ENCODE results near the gene SLC1A7.
"Not testable (repeated sequence)": the region's sequence is repeated elsewhere in the genome, so short reads cannot be mapped to it uniquely, and the experiment has no call there.

The SLC1A7 gene

DNA sequence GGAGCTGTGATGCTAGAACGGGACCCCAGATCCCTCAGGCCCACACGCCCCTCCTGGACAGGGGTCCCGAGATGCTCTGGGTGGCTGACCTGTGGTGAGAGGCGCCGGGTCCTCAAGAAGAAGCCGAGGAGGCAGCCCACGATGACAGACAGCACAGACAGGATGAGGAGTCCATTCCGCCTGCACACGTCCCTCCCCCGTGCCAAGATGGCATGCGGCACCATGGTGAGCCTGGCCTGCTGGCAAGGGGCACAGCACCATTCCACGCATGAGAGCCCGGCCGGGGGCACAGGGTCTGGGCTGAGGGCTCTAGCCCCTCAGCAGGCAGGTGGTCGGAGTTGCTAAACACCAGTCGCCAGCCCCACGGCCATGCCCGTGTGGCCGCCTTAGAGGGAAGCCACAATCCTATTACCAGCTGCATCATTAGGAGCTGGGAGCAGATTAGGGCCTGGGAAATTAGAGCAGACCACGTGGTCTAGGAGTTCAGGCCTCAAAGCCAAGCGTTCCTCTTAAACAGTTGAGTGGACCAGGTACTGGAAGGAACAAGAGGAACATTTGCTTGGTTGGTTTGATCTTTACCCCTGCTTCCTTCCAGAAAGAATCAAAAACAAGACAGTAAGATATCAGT lies at the start of gene SLC1A7:
Gene SLC1A7 (minus strand): TSS at position 413 of the 628 bp plus-strand sequence. CDS start 189 bp downstream, at position 224.
- DNase-seq (ENCODE audit: low spot score): no peak

DNA sequence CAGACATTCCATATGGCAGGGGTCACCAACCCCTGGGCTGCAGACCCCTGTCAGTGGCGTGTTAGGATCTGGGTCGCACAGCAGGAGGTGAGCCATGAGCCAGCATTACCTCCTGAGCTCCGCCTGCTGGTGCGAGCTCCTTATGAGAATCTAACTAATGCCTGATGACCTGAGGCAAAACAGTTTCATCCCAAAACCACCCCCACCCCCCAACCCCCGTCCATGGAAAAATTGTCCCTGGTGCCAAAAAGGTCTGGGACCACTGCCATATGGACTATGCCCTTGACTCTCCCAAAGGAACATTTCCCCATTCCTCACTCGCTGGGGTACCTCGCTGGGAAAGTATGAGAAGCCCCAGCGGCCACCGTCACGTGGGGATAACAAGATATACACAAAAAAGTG lies 47.8 kb upstream of the SLC1A7 start:
- no peak for DNase-seq (ENCODE audit: low spot score)

DNA sequence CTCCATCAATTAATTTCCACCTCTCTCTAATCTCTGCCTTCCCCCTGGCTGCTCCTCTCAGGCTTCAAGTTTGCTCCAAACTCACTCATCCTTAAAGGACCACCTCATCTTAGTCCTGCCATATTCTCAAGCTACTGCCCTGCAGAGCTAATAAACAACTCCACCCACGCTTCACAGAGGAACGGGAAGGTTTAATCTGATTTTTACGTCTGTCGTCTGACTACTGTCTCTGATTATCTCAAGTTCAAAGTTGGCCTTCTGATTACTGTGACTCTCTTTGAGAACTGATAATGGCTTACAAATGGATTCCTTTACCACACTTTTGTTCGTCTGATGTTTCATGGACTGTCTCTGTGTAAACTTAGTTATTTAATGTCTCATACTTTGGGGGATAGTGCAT lies 46.6 kb upstream of the SLC1A7 start:
- DNase-seq (ENCODE audit: low spot score): no peak

DNA sequence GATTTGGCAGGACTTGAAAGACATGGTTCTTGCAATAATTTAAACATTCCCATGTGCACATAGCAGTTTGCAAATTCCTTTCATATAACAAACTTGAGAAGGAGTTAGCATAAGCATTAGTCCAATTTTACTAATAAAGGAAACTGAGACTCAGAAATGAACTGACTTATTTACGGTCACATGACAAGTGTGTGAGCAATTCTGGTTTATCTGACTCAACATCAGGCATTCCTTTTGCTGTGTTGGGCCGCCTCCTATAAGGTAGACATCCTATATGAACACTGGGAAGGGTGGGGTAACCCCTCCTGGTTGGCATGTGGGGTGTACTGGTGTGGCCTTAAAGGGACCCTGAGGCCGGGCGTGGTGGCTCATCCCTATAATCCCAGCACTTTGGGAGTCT lies 45.7 kb upstream of the SLC1A7 start:
- DNase-seq (ENCODE audit: low spot score): no peak

DNA sequence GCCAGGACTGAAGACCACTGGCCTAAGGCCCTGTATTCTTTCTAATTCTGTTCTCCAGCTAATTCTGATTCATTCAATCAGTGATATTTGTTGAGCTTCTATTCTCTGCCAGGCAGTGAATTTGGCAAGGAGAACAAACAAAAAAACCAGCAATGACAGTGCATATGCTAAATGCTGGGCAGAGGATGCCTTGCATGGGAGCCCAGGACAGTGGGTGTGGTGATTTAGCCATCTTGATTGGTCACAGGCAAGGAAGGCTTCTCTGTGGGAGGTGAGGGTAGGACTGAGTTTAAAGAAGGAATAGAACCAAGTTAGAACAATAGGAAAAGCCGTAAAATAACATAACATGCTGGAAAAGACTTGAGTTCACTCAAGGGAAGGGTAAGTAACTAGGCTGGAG lies 45.0 kb upstream of the SLC1A7 start:
- DNase-seq (ENCODE audit: low spot score): no peak

DNA sequence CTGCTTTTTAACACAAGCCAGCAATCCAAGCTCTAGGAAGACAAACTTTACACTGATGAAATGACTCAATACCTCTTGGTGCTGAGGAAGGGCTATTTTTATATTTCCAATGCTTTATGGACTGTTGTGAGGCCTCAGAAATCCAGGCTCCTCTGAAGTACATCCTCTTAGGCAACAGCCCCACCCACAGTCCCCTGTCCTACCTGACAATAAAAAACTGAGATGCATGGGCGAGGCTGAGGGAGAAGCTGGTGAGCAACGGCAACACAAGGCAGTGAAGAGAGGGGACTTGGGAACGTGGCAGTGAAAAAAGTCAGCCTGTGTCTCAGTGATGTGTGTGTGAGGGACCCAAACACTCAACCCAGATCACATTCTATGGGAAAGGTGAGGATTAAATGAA lies 44.1 kb upstream of the SLC1A7 start:
- no peak for DNase-seq (ENCODE audit: low spot score)

DNA sequence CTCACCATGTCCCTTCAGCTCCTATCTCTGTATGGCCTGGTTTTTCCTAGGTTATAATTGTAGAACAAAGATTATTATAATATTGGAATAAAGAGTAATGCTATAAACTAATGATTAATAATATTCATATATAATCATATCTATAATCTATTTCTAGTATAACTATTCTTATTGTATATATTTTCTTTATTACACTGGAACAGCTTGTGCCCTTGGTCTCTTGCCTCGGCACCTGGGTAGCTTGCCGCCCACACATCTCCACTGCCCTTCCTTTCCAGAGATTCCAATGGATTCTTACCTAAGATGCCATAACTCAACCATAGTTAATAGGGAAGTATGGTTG lies 43.5 kb upstream of the SLC1A7 start:
- not testable (repeated sequence) for DNase-seq (ENCODE audit: low spot score)

DNA sequence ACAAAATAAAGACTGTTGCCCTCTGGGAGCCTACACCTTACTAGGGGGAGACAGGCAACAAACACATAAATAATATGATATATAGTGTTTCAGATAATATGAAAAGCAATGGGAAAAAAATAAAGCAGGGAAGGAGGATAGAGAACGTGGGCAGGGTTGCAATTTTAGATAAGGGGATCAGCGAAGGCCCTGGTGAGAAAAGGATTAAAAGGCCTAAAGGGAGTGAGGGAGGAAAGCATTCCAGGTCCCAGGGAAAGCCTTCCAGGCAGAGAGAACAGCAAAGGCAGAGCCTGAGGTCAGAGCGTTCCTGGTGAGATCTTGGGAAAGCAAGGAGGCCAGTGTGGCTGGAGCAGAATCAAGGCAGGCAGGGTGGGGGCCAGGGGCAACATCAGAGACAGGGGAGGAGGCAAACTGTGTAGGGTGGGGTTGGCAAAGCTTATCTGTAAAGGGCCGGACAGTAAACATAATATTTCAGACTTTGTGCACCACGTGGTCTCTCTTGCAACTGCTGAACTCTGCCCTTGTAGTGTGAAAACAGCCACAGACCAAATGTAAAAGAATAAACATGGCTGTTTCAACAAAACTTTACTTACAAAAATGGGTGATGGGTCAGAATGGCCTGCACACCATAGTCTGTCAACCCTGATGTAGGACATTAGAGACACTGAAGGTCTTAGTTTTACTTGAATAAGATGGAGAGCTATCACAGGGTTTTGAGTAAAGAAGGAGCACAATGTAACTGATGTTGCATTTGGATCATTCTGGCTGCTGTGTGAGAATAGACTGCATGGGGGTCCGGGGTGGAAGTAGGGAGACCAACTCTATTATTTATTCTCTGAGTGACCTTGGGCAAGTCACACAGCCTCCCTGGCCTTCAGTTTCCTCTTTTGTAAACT lies 40.9 kb upstream of the SLC1A7 start:
- DNase-seq (ENCODE audit: low spot score): peak; percentile 73

DNA sequence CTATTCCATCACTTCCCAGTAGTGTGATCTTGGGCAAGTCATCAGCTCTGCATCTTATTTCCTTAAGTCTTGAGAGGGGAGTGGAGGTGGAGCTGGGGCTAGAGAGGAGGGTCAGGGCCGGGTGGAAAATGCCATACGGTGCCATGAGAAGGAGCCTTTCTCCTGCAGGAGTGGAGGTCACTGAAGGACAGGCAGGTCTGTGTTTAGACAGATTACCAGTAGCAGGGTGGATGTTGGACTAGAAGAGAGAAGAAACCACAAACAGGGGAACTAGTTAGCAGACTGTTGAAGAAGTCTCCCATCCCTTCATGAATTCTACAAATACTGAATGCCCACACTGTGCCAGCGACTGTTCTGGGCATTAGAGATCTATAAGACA lies 40.3 kb upstream of the SLC1A7 start:
- peak; percentile 40 for DNase-seq (ENCODE audit: low spot score)

DNA sequence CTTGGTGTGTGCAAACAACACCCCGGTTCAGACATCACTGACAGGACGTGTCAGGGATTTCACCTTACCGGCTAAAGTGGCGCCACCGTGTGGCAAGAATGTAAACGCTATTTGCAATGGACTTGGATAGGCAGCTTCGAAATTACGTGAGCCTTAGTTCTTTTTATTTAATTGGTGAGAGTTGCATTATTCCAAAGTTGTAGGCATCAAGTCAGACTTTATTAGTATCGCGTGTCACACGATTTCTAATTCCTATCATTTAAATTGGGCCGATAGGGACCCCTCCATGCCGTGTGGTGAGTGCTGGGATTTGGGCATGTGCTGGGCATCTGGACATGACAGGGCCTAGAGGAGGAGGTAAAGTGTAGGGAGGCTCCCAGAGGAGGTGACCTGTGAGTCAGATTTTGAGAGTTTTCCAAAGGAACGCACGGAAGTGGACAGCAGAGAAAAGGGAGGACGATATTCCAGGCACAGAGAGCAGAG lies 39.7 kb upstream of the SLC1A7 start:
- DNase-seq (ENCODE audit: low spot score): peak; percentile 86

DNA sequence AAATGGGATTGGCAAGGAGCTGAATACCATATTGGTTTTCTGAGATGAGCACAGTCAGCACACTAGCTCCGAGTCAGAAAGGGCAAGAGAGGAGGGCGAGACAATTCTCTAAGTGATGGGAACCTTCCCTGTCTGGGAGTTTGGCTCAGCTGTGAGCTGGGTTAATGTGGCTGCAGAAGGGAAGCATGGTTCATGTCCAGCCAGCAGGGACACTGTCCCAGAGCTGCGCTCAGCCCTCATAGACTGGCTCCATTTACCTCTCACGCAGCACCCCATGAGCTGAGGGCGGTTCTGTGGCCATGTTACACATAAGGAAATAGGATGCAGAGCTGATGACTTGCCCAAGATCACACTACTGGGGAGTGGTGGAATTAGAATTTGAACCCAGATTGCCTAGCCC lies 38.5 kb upstream of the SLC1A7 start:
- no peak for DNase-seq (ENCODE audit: low spot score)

DNA sequence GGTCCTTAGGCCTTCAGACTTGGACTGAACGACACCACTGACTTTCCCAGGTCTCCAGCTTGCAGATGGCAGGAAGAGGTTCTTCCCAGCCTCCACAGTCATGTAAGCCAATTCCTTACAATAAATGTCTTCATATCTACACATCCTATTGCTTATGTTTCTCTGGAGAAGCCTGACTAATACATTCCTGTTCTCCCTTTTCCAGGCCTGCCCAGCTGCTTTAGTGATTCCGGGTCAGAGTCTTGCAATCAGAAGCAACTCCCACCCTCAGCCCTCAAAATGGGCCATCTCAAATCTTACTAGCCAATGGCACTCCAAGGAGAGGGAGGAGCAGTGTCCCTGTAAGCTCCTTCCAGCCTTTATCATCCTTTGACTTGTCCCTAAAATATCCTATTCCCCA lies 37.8 kb upstream of the SLC1A7 start:
- no peak for DNase-seq (ENCODE audit: low spot score)

DNA sequence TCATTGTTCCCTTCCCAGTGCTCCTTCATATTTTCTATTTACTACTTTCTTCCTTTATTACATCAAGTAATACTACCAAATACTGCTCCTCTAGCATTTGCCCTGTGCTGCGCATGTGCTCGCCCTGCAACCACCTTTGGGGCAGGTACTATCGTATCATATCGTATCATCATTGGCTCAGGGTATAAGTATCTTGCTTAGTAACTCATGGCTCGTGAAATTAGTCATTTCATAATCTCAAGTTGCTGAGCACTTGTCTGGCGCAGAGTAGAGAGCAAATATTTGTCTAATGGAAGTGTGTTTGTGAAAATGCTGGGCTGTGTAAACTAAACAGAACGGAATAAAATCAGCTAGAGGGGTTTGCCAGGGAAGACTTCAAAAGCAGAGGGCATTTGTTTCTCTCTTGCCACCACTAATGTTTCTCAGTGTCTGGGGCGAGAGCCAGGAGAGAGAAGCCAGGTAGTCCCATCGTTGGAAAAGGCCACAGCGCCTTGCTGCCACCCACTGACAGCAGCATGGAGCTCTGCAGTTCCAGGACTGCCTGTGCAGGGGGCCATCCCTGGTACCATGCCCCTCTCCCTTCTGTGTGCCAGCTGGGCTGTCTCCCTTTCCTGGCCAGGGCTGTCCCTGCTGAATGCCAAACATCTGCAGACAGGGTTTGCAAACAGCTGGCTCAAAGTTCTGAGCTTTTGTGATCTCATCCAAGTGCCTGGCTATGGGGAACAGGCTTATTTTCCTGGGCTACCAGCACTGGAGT lies 34.2 kb upstream of the SLC1A7 start:
- DNase-seq (ENCODE audit: low spot score): no peak

DNA sequence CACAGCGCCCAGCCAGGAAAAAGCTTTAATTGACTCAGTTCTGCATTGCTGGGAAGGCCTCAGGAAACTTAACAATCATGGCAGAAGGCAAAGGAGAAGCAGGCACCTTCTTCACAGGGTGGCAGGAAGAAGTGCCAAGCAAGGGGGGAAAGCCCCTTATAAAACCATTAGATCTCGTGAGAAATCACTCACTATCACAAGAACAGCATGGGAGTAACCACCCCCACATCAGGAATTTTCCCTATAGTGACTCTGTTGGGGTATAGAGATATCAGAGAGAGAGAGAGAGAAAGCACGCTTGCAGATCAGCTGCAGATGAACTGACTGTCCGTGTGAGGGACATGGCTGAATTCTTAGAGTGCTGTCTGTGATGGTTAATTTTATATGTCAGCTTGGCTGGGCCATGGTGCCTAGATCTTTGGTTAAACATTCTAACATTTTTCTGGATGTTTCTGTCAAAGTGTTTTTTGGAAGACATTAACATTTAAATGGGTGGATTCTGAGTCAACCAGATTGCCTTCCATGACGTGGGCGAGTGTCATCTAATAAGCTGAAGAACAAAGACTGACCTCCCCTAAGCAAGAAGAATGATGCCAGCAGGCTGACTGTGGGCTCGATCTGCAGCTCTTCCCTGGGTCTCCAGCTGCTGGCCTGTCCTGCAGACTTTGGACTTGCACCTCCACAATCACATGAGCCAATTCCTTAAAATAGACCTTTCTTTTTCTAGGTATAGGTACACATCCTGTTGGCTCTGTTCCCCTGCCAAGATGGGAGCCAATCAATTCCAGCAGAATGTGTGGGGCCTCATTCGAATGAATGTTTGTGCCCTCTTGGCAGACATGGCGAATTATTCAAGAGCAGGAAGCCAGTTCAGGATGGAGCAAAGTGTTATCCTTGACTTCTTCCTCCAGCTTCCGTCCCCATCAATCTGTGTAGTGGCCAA lies 32.8 kb upstream of the SLC1A7 start:
- DNase-seq (ENCODE audit: low spot score): no peak

DNA sequence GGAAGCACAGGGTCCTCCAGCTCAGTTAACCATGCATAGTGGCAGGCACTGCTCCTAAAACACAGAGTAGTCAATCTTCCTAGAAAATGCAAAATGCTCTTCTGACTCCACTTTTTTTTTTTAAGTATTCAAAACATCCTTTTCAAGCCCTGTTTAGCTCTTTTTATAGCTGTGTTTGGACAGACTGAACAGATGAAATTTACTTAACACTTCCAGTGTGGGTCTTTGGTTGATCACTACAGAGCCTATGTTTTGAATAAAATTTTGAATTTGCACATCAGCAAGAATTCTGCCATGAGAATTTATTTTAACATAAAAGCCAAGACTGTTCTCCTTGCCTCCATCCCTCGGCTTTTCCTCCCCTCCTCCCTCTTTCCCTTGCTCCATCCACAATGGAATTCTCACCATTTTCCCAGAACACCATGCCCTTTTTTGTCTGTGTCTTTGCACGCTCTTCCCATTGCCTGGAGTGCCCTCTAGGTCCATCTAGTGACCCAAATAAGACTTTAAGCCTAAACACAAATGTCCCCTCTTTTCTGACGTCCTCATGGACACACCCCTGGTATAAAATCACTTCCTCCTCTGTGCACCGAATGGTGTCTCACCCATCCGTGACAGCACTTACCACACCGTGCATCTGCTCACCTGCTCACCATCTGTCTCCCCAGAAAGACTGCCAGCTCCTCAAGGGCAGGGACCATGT lies 30.1 kb upstream of the SLC1A7 start:
- DNase-seq (ENCODE audit: low spot score): no peak

DNA sequence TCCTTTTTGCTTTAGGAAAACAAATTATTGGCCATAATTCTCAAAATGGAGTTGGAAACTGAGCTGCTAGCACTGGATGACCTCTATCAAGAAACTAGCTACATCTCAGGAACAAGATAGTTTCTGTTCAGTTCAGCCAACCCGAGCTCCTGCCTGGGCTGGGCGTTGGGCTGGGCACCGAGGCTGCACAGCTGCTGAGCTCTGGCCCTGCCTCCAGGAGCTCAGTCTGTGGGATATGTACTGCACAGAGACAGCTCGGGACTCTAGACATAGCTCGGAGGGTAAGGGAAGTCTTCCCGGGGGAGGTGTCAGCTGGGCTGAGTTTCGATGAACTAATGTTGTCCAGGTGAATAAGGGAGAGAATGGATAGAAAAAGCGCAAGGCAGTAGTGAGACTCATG lies 24.5 kb upstream of the SLC1A7 start:
- no peak for DNase-seq (ENCODE audit: low spot score)

DNA sequence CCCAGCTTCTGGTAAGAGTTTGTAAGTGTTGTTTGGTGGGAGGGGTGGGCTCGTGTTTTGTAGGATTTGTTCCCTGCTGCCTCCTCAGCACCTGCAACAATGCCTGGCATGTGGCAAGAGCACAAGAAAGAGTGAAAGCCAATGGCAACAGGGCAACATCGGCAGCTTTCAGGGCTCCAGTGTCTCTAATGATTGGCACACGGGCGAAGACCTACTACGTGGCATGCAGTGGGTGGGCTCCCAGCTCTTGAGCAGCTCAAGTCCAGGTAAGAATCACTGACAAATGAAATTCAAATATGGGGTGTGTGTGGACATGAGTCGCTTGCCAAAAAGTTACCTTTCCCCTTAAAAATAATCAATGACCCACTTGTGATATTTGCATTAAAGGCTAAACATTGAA lies 23.9 kb upstream of the SLC1A7 start:
- DNase-seq (ENCODE audit: low spot score): no peak

DNA sequence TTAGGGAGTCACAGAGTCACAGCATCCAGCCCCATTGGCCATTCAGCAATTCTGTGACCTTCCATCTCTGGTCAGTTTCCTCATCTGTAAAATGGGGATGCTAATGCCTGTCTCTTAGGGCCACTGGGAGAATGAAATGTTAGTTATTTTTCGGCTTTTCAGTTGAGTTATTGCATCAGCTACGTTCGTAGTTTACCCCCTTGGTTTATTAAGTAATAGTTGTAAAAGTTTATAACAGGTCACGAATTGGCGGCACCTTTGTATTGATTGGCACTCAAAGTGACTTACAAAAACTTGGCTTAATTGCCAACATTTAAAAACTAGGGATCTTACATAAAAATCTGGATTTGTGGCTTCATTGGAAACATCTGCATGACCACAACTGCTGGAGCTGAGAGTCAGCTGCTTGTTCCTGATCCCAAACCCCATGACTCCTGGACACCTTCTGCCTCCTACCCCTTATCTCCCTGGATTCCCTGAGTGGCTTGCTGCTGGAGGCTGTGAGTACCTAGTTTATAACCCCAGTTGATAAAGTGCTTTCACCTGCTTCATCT lies 23.0 kb upstream of the SLC1A7 start:
- DNase-seq (ENCODE audit: low spot score): no peak

DNA sequence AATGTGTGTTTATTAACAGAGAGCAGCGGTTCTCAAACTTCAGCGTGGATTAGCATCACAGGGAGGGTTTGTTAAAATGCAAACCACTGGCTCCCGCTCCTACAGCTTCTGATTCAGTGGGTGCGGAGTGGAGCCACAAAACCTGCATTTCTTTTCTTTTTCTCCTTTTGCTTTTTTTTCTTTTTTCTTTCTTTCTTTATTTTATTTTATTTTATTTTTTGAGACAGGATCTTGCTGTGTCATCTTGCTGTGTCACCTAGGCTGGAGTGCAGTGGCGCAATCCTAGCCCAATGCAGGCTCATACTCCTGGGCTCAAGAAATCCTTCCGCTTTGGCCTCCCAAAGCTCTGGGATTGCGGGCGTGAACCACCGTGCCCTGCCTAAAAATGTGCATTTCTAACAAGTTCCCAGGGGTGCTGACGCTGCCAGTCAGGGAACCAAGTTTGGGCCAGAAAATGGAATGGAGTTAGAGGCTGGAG lies 20.9 kb upstream of the SLC1A7 start:
- DNase-seq (ENCODE audit: low spot score): no peak

DNA sequence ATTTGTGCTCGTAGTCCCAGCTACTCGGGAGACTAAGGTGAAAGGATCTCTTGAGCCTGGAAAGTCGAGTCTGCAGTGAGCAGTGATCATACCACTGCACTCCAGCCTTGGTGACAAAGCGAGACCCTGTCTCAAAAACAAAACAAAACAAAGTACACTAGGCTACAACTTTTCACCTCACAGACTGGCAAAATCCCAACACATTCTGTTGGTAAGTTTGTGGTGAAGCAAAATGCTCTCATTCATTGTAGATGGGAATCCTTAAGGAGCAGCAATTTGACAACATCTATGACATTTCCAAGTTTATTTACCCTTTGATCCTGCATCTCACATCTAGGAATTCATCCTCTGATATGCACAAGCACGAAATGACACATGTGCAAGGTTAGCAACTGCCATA lies 20.2 kb upstream of the SLC1A7 start:
- no peak for DNase-seq (ENCODE audit: low spot score)

DNA sequence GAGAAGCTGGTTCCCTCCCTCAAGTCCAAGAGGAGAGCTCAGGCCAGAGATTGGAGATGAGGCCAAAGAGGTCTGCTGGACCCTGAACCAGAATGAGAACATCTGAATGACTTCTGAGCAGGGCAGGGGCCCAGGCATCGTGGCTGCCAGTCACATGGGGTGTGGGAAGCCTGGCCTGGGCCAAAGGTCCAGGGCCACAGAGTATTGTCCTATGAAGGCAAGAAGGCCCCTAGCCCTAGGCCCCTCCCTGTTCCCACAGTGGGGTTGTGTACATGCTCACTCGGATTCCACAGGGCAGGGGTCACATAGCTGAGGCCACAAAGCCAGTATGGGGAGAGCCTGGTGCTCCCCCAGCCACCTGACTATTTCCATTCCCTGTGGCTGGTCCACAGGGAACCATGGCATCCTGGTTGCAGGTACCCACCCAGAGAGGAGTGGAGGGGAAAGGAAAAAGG lies 18.5 kb upstream of the SLC1A7 start:
- DNase-seq (ENCODE audit: low spot score): no peak
